K562 (cell line): ENCODE measurements around the gene MGA. TPM values are rescaled to one million over a fixed set of nuclear protein-coding genes. Genes with fewer than 3 reads are reported as not detected.

Experiments used
- AFF1 ChIP-seq, 2 experiments: fragments of 450-650 bp; IDR thresholded peaks; 2 replicates each; pipeline ENCODE4 v1.6.1; 2018; ENCODE audit warnings: mild to moderate bottlenecking in 2 of 2, low read depth in 1 of 2; ENCODE audit not compliant: partially characterized antibody in 2 of 2
- DACH1 ChIP-seq: fragments of 450-650 bp; IDR thresholded peaks from 2 replicates; pipeline ENCODE4 v1.6.1; 2018; ENCODE audit not compliant: partially characterized antibody
- IRF2 ChIP-seq: sonication (generic); formaldehyde crosslinking; IDR thresholded peaks from 2 replicates; pipeline ENCODE4 v1.8.1; 2022; ENCODE audit warnings: mild to moderate bottlenecking, missing genetic modification reagents
- SREBF1 ChIP-seq: fragments of 150-350 bp; IDR thresholded peaks from 2 replicates; pipeline ENCODE4 v1.6.1; 2014; ENCODE audit warnings: antibody characterized with exemption, low read depth, low read length, borderline replicate concordance
- SRSF9 ChIP-seq: fragments of 200-400 bp; formaldehyde crosslinking; IDR thresholded peaks from 2 replicates; pipeline ENCODE4 v1.6.1; 2017; ENCODE audit warnings: low read depth, low read length, borderline replicate concordance
- UBTF ChIP-seq, 2 experiments: IDR thresholded peaks; 2 replicates each; pipeline ENCODE4 v1.6.1; 2012; ENCODE audit warnings: improper control_type of control experiment in 2 of 2, low read depth in 2 of 2, low read length in 2 of 2, borderline replicate concordance in 1 of 2
- ZBTB7A ChIP-seq: IDR thresholded peaks from 2 replicates; pipeline ENCODE4 v1.6.1; 2011; ENCODE audit warnings: low read depth, mild to moderate bottlenecking, low read length, moderate library complexity, borderline replicate concordance; ENCODE audit not compliant: control insufficient read depth
- ZC3H4 ChIP-seq: sonication (generic); formaldehyde crosslinking; IDR thresholded peaks from 2 replicates; pipeline ENCODE4 v1.9.0; 2021; ENCODE audit warnings: missing genetic modification reagents, borderline replicate concordance
- ZNF639 ChIP-seq, 2 experiments: fragments of 200-800 bp in 1 of 2; sonication (Bioruptor generic) in 1 of 2; sonication (generic) in 1 of 2; formaldehyde crosslinking in 1 of 2; IDR thresholded peaks in 1 of 2; conservative IDR thresholded peaks in 1 of 2; 2 replicates each; pipeline versions ENCODE4 v1.5.0 to v1.6.1; 2016 to 2020; ENCODE audit warnings: missing compliant biosample characterization in 1 of 2, missing genetic modification characterization in 1 of 2, missing genetic modification reagents in 1 of 2
- ZNF655 ChIP-seq: fragments of 250-450 bp; sonication (Bioruptor Pico); IDR thresholded peaks from 2 replicates; pipeline ENCODE4 v1.5.0; 2021
- polyA plus RNA-seq, 8 experiments: library from polyadenylated mRNA; depleted of rRNA in 4 of 8; stranded (reverse) in 5 of 8; unstranded in 3 of 8; fragments of >200 nt; fragmentation: Nextera tagmentation in 2 of 8; fragmentation: Illumina TruSeq in 1 of 8; extraction: Ambion mirVana in 2 of 8; extraction: Trizol in 1 of 8; gene quantifications; 2 replicates each; pipeline versions ENCODE4 v1.2.1 to v1.2.3, GENCODE V29; 2011 to 2014; ENCODE audit warnings: inconsistent platforms in 1 of 8, missing spikeins in 1 of 8
- total RNA-seq, 7 experiments: library from RNA; depleted of rRNA in 6 of 7; stranded (reverse); fragments of >200 nt in 6 of 7; fragmentation: Illumina TruSeq in 2 of 7; extraction: Trizol in 2 of 7; gene quantifications; 2 replicates each; pipeline versions ENCODE4 v1.2.1 to v1.2.3, GENCODE V29; 2011 to 2021; ENCODE audit warnings: low replicate concordance in 1 of 7
- TF ChIP-seq, protein P1 (sequence below): sonication (generic); formaldehyde crosslinking; IDR thresholded peaks from 2 replicates; pipeline ENCODE4 v1.8.0; 2022; ENCODE audit warnings: mild to moderate bottlenecking, missing genetic modification reagents

Gene MGA
- total and polyA plus RNA-seq, 9 of the 15 experiments (the other 6 are each of a cell fraction or from before 2014, with no cell fraction given): 4.7 to 56.1 (median 21.1) TPM

GRCh38 chr15:41774062-41774881 lies 114.1 kb downstream of the MGA start, which contains the start of gene MAPKBP1 (continued):
- TF ChIP-seq IRF2: no peak
- TF ChIP-seq DACH1: peak; percentile 16
- TF ChIP-seq ZNF639 (CRISPR knock-in tag; conservative IDR thresholded peaks at IDR 0.05 in 1 of 2, IDR thresholded peaks at IDR 0.05 in 1 of 2): no peak
- no peak for TF ChIP-seq SRSF9
- TF ChIP-seq, protein P1, sequence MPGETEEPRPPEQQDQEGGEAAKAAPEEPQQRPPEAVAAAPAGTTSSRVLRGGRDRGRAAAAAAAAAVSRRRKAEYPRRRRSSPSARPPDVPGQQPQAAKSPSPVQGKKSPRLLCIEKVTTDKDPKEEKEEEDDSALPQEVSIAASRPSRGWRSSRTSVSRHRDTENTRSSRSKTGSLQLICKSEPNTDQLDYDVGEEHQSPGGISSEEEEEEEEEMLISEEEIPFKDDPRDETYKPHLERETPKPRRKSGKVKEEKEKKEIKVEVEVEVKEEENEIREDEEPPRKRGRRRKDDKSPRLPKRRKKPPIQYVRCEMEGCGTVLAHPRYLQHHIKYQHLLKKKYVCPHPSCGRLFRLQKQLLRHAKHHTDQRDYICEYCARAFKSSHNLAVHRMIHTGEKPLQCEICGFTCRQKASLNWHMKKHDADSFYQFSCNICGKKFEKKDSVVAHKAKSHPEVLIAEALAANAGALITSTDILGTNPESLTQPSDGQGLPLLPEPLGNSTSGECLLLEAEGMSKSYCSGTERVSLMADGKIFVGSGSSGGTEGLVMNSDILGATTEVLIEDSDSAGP (CRISPR knock-in tag): 0 out of 2 replicates have a peak, but pooled peaks have one; percentile 60
- peak; percentile 36; the same call in 1 of the 2 replicates for TF ChIP-seq SREBF1
- TF ChIP-seq UBTF (IDR thresholded peaks at IDR 0.05; ENCODE audit: borderline replicate concordance in 1 of 2, low read depth in 2 of 2, low read length in 2 of 2): peak; percentile 66 to 86; a peak in 2 of 4 replicates
- TF ChIP-seq ZBTB7A: peak; percentile 58; the same call in 1 of the 2 replicates
- TF ChIP-seq ZNF655 (CRISPR knock-in tag): no peak
- no peak for TF ChIP-seq ZC3H4 (CRISPR knock-in tag)
- no peak for TF ChIP-seq AFF1 (IDR thresholded peaks at IDR 0.05; ENCODE audit: low read depth in 1 of 2, partially characterized antibody in 2 of 2)
